A673 (cell line): ENCODE results near the gene FREY1. TPM values are rescaled to one million over a fixed set of nuclear protein-coding genes. Genes with fewer than 3 reads are reported as not detected.
A peak's percentile ranks its signal among the peaks of the same experiment; 100 is the strongest.
"Not testable (repeated sequence)": the region's sequence is repeated elsewhere in the genome, so short reads cannot be mapped to it uniquely, and the experiment has no call there.

Source experiments
- BruUV-seq: library from RNA; stranded (reverse); fragments of 400-500 nt; replicated peaks from 2 replicates; lab custom pipeline; 2021; lab: Mats Ljungman, UMichigan
- CTCF ChIA-PET: fragments of 300-600 bp; sonication (Branson Sonifier 250); formaldehyde crosslinking; loops from one replicate; lab custom pipeline; 2022; ENCODE audit warnings: antibody characterized with exemption; lab: Charles Lee
- POLR2A ChIA-PET: fragments of 300-600 bp; sonication (Branson Sonifier 250); formaldehyde crosslinking; loops from one replicate; lab custom pipeline; 2022; ENCODE audit warnings: antibody characterized with exemption; ENCODE audit not compliant: low non-redundant PET; lab: Charles Lee
- DNase-seq: peaks from one replicate; pipeline ENCODE4 v3.0.0-alpha.2; 2015; ENCODE audit warnings: low spot score
- H3K27ac ChIP-seq: fragments of 200-600 bp; sonication (generic); 2 replicates; pipeline ENCODE4 v1.5.1; 2016; ENCODE audit warnings: mixed run types, low read depth, mild to moderate bottlenecking, mixed read lengths, antibody characterized with exemption, low read length; ENCODE audit not compliant: poor library complexity, severe bottlenecking
- H3K27me3 ChIP-seq: fragments of 200-600 bp; sonication (generic); replicated peaks from 2 replicates; pipeline ENCODE4 v1.6.1; 2017; ENCODE audit warnings: mixed run types, low read depth, mild to moderate bottlenecking, mixed read lengths, antibody characterized with exemption, low read length; ENCODE audit not compliant: insufficient read depth, poor library complexity
- H3K36me3 ChIP-seq: fragments of 200-600 bp; sonication (generic); 2 replicates; pipeline ENCODE4 v1.6.1; 2016; ENCODE audit warnings: mixed run types, mild to moderate bottlenecking, mixed read lengths, antibody characterized with exemption, low read length; ENCODE audit not compliant: insufficient read depth, poor library complexity, severe bottlenecking
- H3K4me1 ChIP-seq: fragments of 200-600 bp; sonication (generic); 2 replicates; pipeline ENCODE4 v1.6.1; 2017; ENCODE audit warnings: mixed run types, mild to moderate bottlenecking, mixed read lengths, antibody characterized with exemption, low read length; ENCODE audit not compliant: insufficient read depth, poor library complexity, severe bottlenecking
- H3K4me3 ChIP-seq: fragments of 200-600 bp; sonication (generic); 2 replicates; pipeline ENCODE4 v1.5.1; 2016; ENCODE audit warnings: low read depth, mixed run types, mild to moderate bottlenecking, mixed read lengths, low read length; ENCODE audit not compliant: poor library complexity, severe bottlenecking
- H3K9me3 ChIP-seq: fragments of 200-600 bp; sonication (generic); 2 replicates; pipeline ENCODE4 v1.6.1; 2016; ENCODE audit warnings: mixed run types, low read depth, mild to moderate bottlenecking, mixed read lengths, antibody characterized with exemption, low read length; ENCODE audit not compliant: poor library complexity, severe bottlenecking
- EZH2 ChIP-seq: fragments of 200-600 bp; sonication (generic); IDR thresholded peaks from 2 replicates; pipeline ENCODE4 v1.6.1; 2017; ENCODE audit warnings: borderline replicate concordance, low read depth, mild to moderate bottlenecking, mixed read lengths, antibody characterized with exemption, low read length; ENCODE audit not compliant: poor library complexity, severe bottlenecking
- intact Hi-C: fragments of 100-400 bp; cut with micrococcal nuclease; formaldehyde crosslinking; loops from one replicate; pipeline ENCODE4 v1.10.0; 2022; ENCODE audit not compliant: unreplicated experiment
- total RNA-seq: library from RNA; stranded (reverse); gene quantifications from 2 replicates; pipeline ENCODE4 v1.2.3, GENCODE V29; 2021
- TF ChIP-seq, protein P1 (sequence below): fragments of 300-800, 200-600 bp; sonication (generic); conservative IDR thresholded peaks from 2 replicates; pipeline ENCODE4 v1.5.1; 2017; ENCODE audit warnings: low read depth, mild to moderate bottlenecking, antibody characterized with exemption, low read length, moderate library complexity, mixed read lengths

FREY1 gene
- total RNA-seq, 1 experiment from 2014 or later = 3.8 TPM

DNA sequence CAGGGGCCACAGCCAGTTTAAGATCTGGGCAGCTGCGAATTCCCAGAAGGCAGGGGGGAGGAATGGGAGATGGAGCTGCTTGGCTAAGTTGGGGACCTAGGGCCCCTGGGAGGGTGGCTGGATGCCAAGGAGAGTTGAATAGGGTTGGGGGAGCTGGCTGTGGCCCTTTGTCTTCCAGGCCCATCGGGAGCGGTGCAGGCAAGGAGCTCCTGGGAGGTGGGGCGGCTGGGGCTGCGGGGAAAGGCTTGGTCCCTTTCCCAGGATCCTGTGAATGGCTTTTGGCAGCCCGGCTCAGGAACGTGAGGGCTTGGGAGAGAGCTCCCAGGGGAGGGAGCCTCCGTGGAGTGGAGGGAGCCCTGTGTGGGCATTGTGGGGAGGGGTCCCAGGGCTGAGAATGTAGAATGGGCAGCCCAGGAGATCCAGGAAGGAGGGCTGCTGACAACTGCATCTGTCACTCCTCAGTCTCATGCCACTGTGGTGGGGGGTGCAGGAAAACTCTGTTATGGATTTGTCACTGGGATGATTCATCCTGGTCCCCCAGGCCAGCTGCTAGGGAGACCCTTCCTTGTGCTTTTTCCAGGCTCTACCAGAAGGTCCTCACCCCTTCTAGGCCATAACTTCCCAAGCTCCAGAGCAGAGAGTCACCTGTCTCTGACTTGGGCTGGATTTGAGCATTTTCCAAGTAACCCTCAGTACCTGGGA is 6.0 kb downstream of the FREY1 start:
- no peaks in the 10 kb centered on the region for H3K36me3 ChIP-seq
- no TSS peak for BruUV-seq
- H3K9me3 ChIP-seq = no peaks in the 10 kb centered on the region
- TF ChIP-seq EZH2 = no peak
- TF ChIP-seq, protein P1, sequence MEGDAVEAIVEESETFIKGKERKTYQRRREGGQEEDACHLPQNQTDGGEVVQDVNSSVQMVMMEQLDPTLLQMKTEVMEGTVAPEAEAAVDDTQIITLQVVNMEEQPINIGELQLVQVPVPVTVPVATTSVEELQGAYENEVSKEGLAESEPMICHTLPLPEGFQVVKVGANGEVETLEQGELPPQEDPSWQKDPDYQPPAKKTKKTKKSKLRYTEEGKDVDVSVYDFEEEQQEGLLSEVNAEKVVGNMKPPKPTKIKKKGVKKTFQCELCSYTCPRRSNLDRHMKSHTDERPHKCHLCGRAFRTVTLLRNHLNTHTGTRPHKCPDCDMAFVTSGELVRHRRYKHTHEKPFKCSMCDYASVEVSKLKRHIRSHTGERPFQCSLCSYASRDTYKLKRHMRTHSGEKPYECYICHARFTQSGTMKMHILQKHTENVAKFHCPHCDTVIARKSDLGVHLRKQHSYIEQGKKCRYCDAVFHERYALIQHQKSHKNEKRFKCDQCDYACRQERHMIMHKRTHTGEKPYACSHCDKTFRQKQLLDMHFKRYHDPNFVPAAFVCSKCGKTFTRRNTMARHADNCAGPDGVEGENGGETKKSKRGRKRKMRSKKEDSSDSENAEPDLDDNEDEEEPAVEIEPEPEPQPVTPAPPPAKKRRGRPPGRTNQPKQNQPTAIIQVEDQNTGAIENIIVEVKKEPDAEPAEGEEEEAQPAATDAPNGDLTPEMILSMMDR = no peak
- H3K27me3 ChIP-seq = no peaks in the 10 kb centered on the region
- H3K27ac ChIP-seq = no peak overlapping the region
- peaks cover 25% of the 10 kb centered on the region for H3K4me1 ChIP-seq
- ChIA-PET POLR2A (interaction anchor here (0.6 kb wide), 1 partner anchor 84 kb away, joined by 4 read pairs; no protein-coding TSS in a partner anchor), CTCF (interaction anchor here (0.7 kb wide), 1 partner anchor 29 kb away, joined by 3 read pairs; no protein-coding TSS in a partner anchor)
- H3K4me3 ChIP-seq = peak overlapping the region; percentile 52
- peak; percentile 52 for DNase-seq
- intact Hi-C loops = no loop called here

DNA sequence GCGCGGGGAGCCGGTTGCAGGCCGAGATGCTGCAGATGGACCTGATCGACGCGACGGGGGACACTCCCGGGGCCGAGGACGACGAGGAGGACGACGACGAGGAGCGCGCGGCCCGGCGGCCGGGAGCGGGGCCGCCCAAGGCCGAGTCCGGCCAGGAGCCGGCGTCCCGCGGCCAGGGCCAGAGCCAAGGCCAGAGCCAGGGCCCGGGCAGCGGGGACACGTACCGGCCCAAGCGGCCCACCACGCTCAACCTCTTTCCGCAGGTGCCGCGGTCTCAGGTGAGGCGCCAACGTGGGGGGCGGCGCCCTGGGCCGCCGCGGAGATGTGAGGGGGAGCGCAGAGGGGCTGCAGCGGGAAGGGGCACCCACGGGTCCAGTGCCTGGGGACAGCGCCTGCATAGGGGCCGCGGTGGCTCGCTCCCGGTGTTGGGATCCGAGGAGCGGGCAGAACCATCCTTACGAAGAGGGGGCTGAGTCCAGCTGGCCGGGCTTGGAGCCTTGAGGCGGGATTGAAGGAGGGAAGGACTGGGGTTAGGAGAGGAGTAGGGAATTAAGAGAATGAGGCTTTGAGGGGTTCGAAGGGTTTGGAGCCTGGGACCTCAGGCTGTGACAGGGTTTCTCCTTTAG is 6.8 kb downstream of the FREY1 start:
- H3K27me3 ChIP-seq, H3K36me3 ChIP-seq, POLR2A ChIA-PET, BruUV-seq, CTCF ChIA-PET, intact Hi-C loops, H3K9me3 ChIP-seq: not testable (repeated sequence)
- DNase-seq = peak; percentile 63
- Histone ChIP-seq H3K4me3 (peak overlapping the region; percentile 52), H3K27ac (peak overlapping the region; percentile 94), H3K4me1 (peaks cover 26% of the 10 kb centered on the region)

DNA sequence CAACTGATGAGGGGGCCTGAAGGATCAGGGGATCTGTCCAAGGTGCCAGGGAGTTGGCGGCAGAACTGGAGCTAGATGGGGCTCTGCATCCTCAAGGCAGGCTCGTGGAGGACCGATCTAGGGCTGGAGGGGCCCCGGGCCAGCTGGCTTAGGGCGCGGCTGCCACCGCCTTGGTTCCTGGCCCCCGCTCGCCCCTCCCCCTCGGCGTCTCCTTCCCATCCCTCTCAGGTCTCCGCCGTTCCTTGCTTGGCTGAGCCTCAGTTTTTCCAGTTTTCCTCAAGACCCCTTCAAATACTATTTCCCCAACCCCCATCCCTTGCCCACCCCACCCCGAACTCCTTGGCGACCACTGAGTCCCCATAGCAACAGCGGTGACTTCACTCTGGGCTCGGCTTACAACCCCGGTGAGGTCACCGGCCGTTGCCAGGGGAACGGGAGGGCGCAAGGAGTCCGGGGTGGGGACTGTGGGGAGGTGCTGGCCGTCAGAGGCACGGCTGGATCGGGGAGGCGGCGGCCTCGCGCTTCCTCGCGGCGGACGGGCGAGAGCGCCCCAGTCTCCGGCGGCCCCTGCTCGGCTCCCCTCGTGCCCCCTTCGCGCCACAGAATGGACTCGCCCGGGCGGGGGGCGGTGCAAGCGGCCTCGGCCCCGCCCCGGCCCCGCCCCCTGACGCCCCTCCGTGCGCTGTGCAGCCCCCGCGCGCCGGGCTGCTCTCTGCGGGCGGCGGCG is 7.5 kb downstream of the FREY1 start:
- BruUV-seq = no TSS peak
- ChIA-PET POLR2A (no interaction called here), CTCF (interaction anchor here (1.1 kb wide), 1 partner anchor 27 kb away, joined by 4 read pairs; no protein-coding TSS in a partner anchor)
- Histone ChIP-seq H3K27me3 (no peaks in the 10 kb centered on the region), H3K36me3 (no peaks in the 10 kb centered on the region), H3K4me3 (peak overlapping the region; percentile 52), H3K4me1 (peaks cover 26% of the 10 kb centered on the region), H3K27ac (peak overlapping the region; percentile 94), H3K9me3 (no peaks in the 10 kb centered on the region)
- no peak for TF ChIP-seq EZH2
- TF ChIP-seq, protein P1 = no peak
- intact Hi-C loops = no loop called here
- peak; percentile 97 for DNase-seq
